Omental fat pad (tissue), 4 donors: Measurements from ENCODE around the gene SLC16A13. TPM values are rescaled to one million over a fixed set of nuclear protein-coding genes. Genes with fewer than 3 reads are reported as not detected.

Source experiments
- ATAC-seq: fragments of 150-250 bp; one replicate; pipeline ENCODE4 v1.9.1; 2016; ENCODE audit warnings: mild to moderate bottlenecking, moderate library complexity; ENCODE audit not compliant: low FRiP score
- DNase-seq: peaks from one replicate; pipeline ENCODE4 v3.0.0-alpha.2; 2019; ENCODE audit warnings: low spot score
- CTCF ChIP-seq, 3 donors: fragments of 450-650 bp; IDR thresholded peaks; one replicate each; pipeline ENCODE4 v1.5.1; 2016 to 2017; ENCODE audit warnings: antibody characterized with exemption in 3 of 3, mild to moderate bottlenecking in 3 of 3, moderate library complexity in 2 of 3
- total RNA-seq, 4 donors: library from RNA; depleted of rRNA; stranded (reverse); fragments of >200 nt; gene quantifications; one replicate each; pipeline ENCODE4 v1.1.0, GENCODE V29; 2016

The SLC16A13 gene
- total RNA-seq, 4 donors from 2014 or later = 0.74 to 2.2 (median 1.5) TPM

- DNase-seq = no peak
- no peak for ATAC-seq
- no peak for TF ChIP-seq CTCF (IDR thresholded peaks at IDR 0.05)
Measured at GRCh38 chr17:6996256-6997011, 39.4 kb upstream of the SLC16A13 start.

DNA sequence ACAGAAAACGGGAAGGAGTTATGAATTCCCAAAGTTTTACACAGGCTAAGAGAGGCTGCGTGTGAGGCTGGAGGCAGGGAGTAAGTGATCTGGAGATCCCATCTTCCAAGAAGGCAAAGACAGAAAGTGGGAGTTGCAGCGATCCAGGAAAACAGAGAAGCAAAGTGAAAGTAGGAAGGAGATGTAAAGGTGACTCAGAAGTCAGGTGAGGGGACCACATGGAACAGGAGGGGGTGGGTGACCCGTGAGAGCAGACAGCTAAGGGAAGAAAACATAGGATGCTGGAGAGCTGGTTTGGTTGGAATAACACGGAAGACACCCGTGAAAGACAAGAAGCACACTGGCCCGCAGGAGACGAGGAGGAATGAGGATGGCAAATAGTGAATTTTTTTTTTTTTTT, 38.6 kb upstream of the SLC16A13 start:
- no peak for ATAC-seq

GRCh38 chr17:6998855-6999508, 36.8 kb upstream of the SLC16A13 start:
- no peak for DNase-seq
- no peak for ATAC-seq
- no peak for TF ChIP-seq CTCF (IDR thresholded peaks at IDR 0.05)

More for the DNA sequence above, 38.6 kb upstream of the SLC16A13 start:
- no peak for DNase-seq
- TF ChIP-seq CTCF (IDR thresholded peaks at IDR 0.05) = no peak

- no peak for TF ChIP-seq CTCF (IDR thresholded peaks at IDR 0.05)
- ATAC-seq = no peak
- no peak for DNase-seq
Measured at GRCh38 chr17:7001318-7001961, 34.4 kb upstream of the SLC16A13 start.

GRCh38 chr17:7002288-7003047, 33.3 kb upstream of the SLC16A13 start:
- no peak for ATAC-seq
- DNase-seq = no peak
- TF ChIP-seq CTCF (IDR thresholded peaks at IDR 0.05) = no peak

- no peak for DNase-seq
- ATAC-seq = no peak
- no peak for TF ChIP-seq CTCF (IDR thresholded peaks at IDR 0.05)
Measured at GRCh38 chr17:7003745-7004144, 32.1 kb upstream of the SLC16A13 start.
